HepG2 (cell line): ENCODE measurements around the gene ZSWIM6. TPM values are rescaled to one million over a fixed set of nuclear protein-coding genes. Genes with fewer than 3 reads are reported as not detected.
A peak's percentile ranks its signal among the peaks of the same experiment; 100 is the strongest.

Experiments
- CBX2 ChIP-seq, 2 experiments: fragments of 200-600 bp in 1 of 2; sonication (generic); formaldehyde crosslinking in 1 of 2; IDR thresholded peaks; 2 replicates each; pipeline versions ENCODE4 v1.7.0 to v1.8.1; 2018 to 2022; ENCODE audit warnings: low read depth in 2 of 2, low read length in 1 of 2, mild to moderate bottlenecking in 1 of 2, missing genetic modification reagents in 1 of 2
- GATAD2A ChIP-seq: IDR thresholded peaks from 2 replicates; pipeline ENCODE4 v1.6.1; 2016
- MATR3 ChIP-seq: sonication (generic); formaldehyde crosslinking; IDR thresholded peaks from 2 replicates; pipeline ENCODE4 v1.4.0; 2020; ENCODE audit warnings: missing genetic modification reagents
- NFATC3 ChIP-seq: sonication (generic); formaldehyde crosslinking; IDR thresholded peaks from 2 replicates; pipeline ENCODE4 v1.5.1; 2020; ENCODE audit warnings: mild to moderate bottlenecking, missing genetic modification reagents
- RAD21 ChIP-seq: fragments of 450-650 bp; formaldehyde crosslinking; IDR thresholded peaks from 2 replicates; pipeline ENCODE4 v1.5.0; 2020; ENCODE audit warnings: mild to moderate bottlenecking
- SATB2 ChIP-seq: sonication (generic); formaldehyde crosslinking; IDR thresholded peaks from 2 replicates; pipeline ENCODE4 v1.5.0; 2020; ENCODE audit warnings: missing genetic modification reagents
- SETDB1 ChIP-seq: sonication (generic); formaldehyde crosslinking; IDR thresholded peaks from 2 replicates; pipeline ENCODE4 v1.5.1; 2020; ENCODE audit warnings: missing genetic modification reagents, mild to moderate bottlenecking, borderline replicate concordance
- SMARCE1 ChIP-seq: fragments of 450-650 bp; IDR thresholded peaks from 2 replicates; pipeline ENCODE4 v1.6.1; 2017; ENCODE audit warnings: borderline replicate concordance
- ZFAT ChIP-seq: sonication (generic); formaldehyde crosslinking; conservative IDR thresholded peaks from 2 replicates; pipeline ENCODE4 v1.8.1; 2023; ENCODE audit warnings: missing genetic modification reagents, inconsistent platforms
- ZNF24 ChIP-seq: fragments of 450-650 bp; IDR thresholded peaks from 2 replicates; pipeline ENCODE4 v1.6.1; 2017; ENCODE audit warnings: antibody characterized with exemption, mild to moderate bottlenecking
- ZNF282 ChIP-seq: fragments of 450-650 bp; IDR thresholded peaks from 2 replicates; pipeline ENCODE4 v1.6.1; 2018; ENCODE audit not compliant: partially characterized antibody
- ZNF737 ChIP-seq: sonication (generic); formaldehyde crosslinking; IDR thresholded peaks from 2 replicates; pipeline ENCODE4 v1.5.0; 2020; ENCODE audit warnings: missing genetic modification reagents, mild to moderate bottlenecking, borderline replicate concordance
- ZNF790 ChIP-seq: sonication (generic); formaldehyde crosslinking; IDR thresholded peaks from 2 replicates; pipeline ENCODE4 v1.8.0; 2022; ENCODE audit warnings: missing genetic modification reagents, mild to moderate bottlenecking, borderline replicate concordance
- polyA plus RNA-seq, 8 experiments: library from polyadenylated mRNA; depleted of rRNA in 3 of 8; stranded (reverse) in 7 of 8; unstranded in 1 of 8; fragments of >200 nt; fragmentation: Illumina TruSeq in 4 of 8; extraction: Trizol in 4 of 8; gene quantifications; 2 replicates each; pipeline versions ENCODE4 v1.2.1 to v1.2.3, GENCODE V29; 2011 to 2016; ENCODE audit warnings: low read depth in 4 of 8, missing spikeins in 1 of 8, mixed read lengths in 1 of 8; ENCODE audit not compliant: insufficient read depth in 1 of 8
- total RNA-seq, 5 experiments: library from RNA; depleted of rRNA; stranded (reverse); fragments of >200 nt; fragmentation: Illumina TruSeq; extraction: Trizol; gene quantifications; 2 replicates each; pipeline ENCODE4 v1.2.3, GENCODE V29; 2016; ENCODE audit warnings: low read depth in 1 of 5
- TF ChIP-seq, protein P1 (sequence below), 2 experiments: sonication (generic) in 1 of 2; formaldehyde crosslinking in 1 of 2; IDR thresholded peaks; 2 replicates each; pipeline versions ENCODE4 v1.5.1 to v1.6.1; 2011 to 2020; ENCODE audit warnings: borderline replicate concordance in 1 of 2, low read depth in 1 of 2, low read length in 1 of 2, mild to moderate bottlenecking in 1 of 2, missing genetic modification reagents in 1 of 2, moderate library complexity in 1 of 2
- TF ChIP-seq, protein P2 (sequence below): sonication (generic); formaldehyde crosslinking; IDR thresholded peaks from 2 replicates; pipeline ENCODE4 v1.5.0; 2020; ENCODE audit warnings: mild to moderate bottlenecking, missing genetic modification reagents
- TF ChIP-seq, protein P3 (sequence below): sonication (generic); formaldehyde crosslinking; IDR thresholded peaks from one replicate; pipeline ENCODE4 v1.5.1; 2020; ENCODE audit warnings: mild to moderate bottlenecking, missing genetic modification reagents; ENCODE audit errors: not compliant biosample characterization

The ZSWIM6 gene
- total and polyA plus RNA-seq, 2 of the 13 experiments (the other 11 are each of a cell fraction or from before 2014, with no cell fraction given): 0.82 to 1.9 TPM

DNA sequence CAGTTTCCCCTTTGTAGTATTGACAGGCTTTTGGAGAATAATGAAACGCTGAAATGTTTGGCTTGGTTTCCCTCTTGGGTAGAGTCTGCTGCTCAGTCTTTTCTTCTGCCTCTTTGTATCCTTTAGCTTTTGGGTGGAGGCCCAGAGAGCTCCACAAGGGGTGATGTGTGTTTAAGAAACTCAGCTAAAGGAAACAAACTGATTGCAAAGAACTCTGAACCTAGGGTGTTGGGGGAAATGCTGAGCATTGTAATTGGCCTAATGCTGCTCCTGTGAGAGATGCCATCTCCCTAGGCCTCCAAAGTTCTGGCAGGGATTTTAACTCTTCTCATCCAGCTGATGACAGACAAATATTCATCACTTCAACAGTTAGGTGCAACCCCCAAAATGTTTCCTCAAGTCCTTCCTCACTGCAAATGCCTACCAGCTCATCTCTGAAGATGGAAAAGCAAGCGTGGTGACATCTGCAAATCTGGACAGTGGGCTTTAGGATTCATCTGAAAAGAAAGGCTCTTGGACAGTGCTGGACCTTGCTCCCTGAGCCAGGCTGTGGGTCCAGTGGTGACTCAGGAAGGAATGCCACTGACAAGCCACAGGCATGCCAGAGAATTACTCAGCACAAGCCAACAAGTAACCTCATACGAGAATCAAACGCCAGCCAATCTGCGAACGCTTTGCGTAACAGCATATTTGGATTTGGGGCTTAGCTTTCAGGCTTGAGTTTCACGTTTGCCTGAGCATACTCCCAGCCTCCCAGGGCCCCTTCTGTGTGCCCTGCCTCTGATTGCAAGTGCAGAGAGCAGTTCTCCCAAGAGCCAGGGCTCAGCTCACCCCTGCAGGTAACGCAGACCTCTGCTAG, 30.5 kb upstream of the ZSWIM6 start (continued):
- no peak for TF ChIP-seq SETDB1
- TF ChIP-seq ZNF282: no peak
- no peak for TF ChIP-seq NFATC3 (CRISPR knock-in tag)
- TF ChIP-seq MATR3: no peak
- TF ChIP-seq, protein P1, sequence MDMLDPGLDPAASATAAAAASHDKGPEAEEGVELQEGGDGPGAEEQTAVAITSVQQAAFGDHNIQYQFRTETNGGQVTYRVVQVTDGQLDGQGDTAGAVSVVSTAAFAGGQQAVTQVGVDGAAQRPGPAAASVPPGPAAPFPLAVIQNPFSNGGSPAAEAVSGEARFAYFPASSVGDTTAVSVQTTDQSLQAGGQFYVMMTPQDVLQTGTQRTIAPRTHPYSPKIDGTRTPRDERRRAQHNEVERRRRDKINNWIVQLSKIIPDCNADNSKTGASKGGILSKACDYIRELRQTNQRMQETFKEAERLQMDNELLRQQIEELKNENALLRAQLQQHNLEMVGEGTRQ (IDR thresholded peaks at IDR 0.05; ENCODE audit: low read depth, low read length): no peak
- TF ChIP-seq, protein P1 (CRISPR knock-in tag; IDR thresholded peaks at IDR 0.05; ENCODE audit: borderline replicate concordance): no peak
- no peak for TF ChIP-seq ZFAT
- no peak for TF ChIP-seq ZNF790 (CRISPR knock-in tag)
- TF ChIP-seq CBX2 (IDR thresholded peaks at IDR 0.05; ENCODE audit: low read depth, low read length): peak; percentile 26; the same call in 1 of the 2 replicates
- TF ChIP-seq CBX2 (CRISPR knock-in tag; IDR thresholded peaks at IDR 0.05; ENCODE audit: low read depth): no peak
- TF ChIP-seq RAD21 (CRISPR knock-in tag): no peak
- TF ChIP-seq SATB2 (CRISPR knock-in tag): 0 out of 2 replicates have a peak, but pooled peaks have one; percentile 44
- TF ChIP-seq, protein P2, sequence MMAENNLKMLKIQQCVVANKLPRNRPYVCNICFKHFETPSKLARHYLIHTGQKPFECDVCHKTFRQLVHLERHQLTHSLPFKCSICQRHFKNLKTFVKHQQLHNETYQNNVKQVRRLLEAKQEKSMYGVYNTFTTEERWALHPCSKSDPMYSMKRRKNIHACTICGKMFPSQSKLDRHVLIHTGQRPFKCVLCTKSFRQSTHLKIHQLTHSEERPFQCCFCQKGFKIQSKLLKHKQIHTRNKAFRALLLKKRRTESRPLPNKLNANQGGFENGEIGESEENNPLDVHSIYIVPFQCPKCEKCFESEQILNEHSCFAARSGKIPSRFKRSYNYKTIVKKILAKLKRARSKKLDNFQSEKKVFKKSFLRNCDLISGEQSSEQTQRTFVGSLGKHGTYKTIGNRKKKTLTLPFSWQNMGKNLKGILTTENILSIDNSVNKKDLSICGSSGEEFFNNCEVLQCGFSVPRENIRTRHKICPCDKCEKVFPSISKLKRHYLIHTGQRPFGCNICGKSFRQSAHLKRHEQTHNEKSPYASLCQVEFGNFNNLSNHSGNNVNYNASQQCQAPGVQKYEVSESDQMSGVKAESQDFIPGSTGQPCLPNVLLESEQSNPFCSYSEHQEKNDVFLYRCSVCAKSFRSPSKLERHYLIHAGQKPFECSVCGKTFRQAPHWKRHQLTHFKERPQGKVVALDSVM (CRISPR knock-in tag): 0 out of 2 replicates have a peak, but pooled peaks have one; percentile 19
- TF ChIP-seq, protein P3, sequence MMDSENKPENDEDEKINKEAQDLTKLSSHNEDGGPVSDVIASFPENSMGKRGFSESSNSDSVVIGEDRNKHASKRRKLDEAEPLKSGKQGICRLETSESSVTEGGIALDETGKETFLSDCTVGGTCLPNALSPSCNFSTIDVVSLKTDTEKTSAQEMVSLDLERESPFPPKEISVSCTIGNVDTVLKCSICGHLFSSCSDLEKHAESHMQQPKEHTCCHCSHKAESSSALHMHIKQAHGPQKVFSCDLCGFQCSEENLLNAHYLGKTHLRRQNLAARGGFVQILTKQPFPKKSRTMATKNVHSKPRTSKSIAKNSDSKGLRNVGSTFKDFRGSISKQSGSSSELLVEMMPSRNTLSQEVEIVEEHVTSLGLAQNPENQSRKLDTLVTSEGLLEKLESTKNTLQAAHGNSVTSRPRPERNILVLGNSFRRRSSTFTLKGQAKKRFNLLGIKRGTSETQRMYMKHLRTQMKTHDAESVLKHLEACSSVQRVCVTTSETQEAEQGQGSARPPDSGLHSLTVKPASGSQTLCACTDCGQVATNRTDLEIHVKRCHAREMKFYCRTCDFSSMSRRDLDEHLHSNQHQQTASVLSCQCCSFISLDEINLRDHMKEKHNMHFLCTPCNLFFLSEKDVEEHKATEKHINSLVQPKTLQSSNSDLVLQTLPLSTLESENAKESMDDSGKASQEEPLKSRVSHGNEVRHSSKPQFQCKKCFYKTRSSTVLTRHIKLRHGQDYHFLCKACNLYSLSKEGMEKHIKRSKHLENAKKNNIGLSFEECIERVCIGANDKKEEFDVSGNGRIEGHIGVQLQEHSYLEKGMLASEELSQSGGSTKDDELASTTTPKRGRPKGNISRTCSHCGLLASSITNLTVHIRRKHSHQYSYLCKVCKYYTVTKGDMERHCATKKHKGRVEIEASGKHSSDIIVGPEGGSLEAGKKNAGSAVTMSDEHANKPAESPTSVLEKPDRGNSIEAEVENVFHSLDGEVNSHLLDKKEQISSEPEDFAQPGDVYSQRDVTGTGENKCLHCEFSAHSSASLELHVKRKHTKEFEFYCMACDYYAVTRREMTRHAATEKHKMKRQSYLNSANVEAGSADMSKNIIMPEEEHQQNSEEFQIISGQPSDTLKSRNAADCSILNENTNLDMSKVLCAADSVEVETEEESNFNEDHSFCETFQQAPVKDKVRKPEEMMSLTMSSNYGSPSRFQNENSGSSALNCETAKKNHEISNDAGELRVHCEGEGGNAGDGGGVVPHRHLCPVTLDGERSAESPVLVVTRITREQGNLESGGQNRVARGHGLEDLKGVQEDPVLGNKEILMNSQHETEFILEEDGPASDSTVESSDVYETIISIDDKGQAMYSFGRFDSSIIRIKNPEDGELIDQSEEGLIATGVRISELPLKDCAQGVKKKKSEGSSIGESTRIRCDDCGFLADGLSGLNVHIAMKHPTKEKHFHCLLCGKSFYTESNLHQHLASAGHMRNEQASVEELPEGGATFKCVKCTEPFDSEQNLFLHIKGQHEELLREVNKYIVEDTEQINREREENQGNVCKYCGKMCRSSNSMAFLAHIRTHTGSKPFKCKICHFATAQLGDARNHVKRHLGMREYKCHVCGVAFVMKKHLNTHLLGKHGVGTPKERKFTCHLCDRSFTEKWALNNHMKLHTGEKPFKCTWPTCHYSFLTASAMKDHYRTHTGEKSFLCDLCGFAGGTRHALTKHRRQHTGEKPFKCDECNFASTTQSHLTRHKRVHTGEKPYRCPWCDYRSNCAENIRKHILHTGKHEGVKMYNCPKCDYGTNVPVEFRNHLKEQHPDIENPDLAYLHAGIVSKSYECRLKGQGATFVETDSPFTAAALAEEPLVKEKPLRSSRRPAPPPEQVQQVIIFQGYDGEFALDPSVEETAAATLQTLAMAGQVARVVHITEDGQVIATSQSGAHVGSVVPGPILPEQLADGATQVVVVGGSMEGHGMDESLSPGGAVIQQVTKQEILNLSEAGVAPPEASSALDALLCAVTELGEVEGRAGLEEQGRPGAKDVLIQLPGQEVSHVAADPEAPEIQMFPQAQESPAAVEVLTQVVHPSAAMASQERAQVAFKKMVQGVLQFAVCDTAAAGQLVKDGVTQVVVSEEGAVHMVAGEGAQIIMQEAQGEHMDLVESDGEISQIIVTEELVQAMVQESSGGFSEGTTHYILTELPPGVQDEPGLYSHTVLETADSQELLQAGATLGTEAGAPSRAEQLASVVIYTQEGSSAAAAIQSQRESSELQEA (CRISPR knock-in tag): no peak
- no peak for TF ChIP-seq ZNF24
- TF ChIP-seq SMARCE1: peak; percentile 91; the same call in 1 of the 2 replicates
- peak; percentile 90 for TF ChIP-seq GATAD2A (CRISPR knock-in tag)
- no peak for TF ChIP-seq ZNF737 (CRISPR knock-in tag)
